Effector memory CD8-positive, alpha-beta T cell (primary cell): Measurements from ENCODE around the gene ARID1A.

ENCODE experiments used
- ATAC-seq: fragments of 150-1000 bp; cut with Tn5 transposase; replicated peaks from 2 replicates; pipeline ENCODE4 v1.10.0; 2021; ENCODE audit warnings: mild to moderate bottlenecking, moderate library complexity
- DNase-seq, 3 experiments: peaks; one replicate each; pipeline ENCODE4 v3.0.0; 2021
- H3K27ac Mint-ChIP-seq, 2 donors: one replicate each; pipeline ENCODE4 v1.8.0; 2022; ENCODE audit warnings: mild to moderate bottlenecking in 2 of 2, mixed read lengths in 2 of 2, moderate library complexity in 2 of 2
- H3K27me3 Mint-ChIP-seq, 2 donors: one replicate each; pipeline ENCODE4 v1.8.0; 2022; ENCODE audit warnings: mixed read lengths in 2 of 2
- H3K36me3 Mint-ChIP-seq: one replicate; pipeline ENCODE4 v1.8.0; 2022; ENCODE audit warnings: mild to moderate bottlenecking, moderate library complexity, mixed read lengths; ENCODE audit not compliant: insufficient read depth
- H3K4me1 Mint-ChIP-seq, 2 donors: one replicate each; pipeline ENCODE4 v1.8.0; 2022; ENCODE audit warnings: low read depth in 2 of 2, mixed read lengths in 2 of 2
- H3K4me3 Mint-ChIP-seq, 2 donors: one replicate each; pipeline ENCODE4 v1.8.0; 2022; ENCODE audit warnings: mild to moderate bottlenecking in 2 of 2, mixed read lengths in 2 of 2, moderate library complexity in 2 of 2
- H3K9me3 Mint-ChIP-seq, 2 donors: one replicate each; pipeline ENCODE4 v1.8.0; 2022; ENCODE audit warnings: mixed read lengths in 2 of 2

ARID1A gene

GRCh38 chr1:26771285-26771642 is 75.4 kb downstream of the ARID1A start:
- H3K4me3 Mint-ChIP-seq: no peak overlapping the region
- H3K27me3 Mint-ChIP-seq: no peaks in the 10 kb centered on the region
- ATAC-seq (no peak), DNase-seq (no peak)
- H3K4me1 Mint-ChIP-seq: peaks cover 8 to 15% of the 10 kb centered on the region in 2 donors
- H3K9me3 Mint-ChIP-seq: no peaks in the 10 kb centered on the region
- peaks cover 93% of the 10 kb centered on the region for H3K36me3 Mint-ChIP-seq
- H3K27ac Mint-ChIP-seq: peak overlapping the region; percentile 85 to 89

GRCh38 chr1:26771643-26772321 is 76.0 kb downstream of the ARID1A start:
- no peaks in the 10 kb centered on the region for H3K9me3 Mint-ChIP-seq
- no peak overlapping the region for H3K4me3 Mint-ChIP-seq
- DNase-seq: no peak
- no peaks in the 10 kb centered on the region for H3K27me3 Mint-ChIP-seq
- peaks cover 93% of the 10 kb centered on the region for H3K36me3 Mint-ChIP-seq
- H3K27ac Mint-ChIP-seq: peak overlapping the region; percentile 85 to 89
- peaks cover 8 to 15% of the 10 kb centered on the region in 2 donors for H3K4me1 Mint-ChIP-seq
- ATAC-seq: no peak

- Mint-ChIP-seq H3K4me1 (peaks cover 8 to 15% of the 10 kb centered on the region in 2 donors), H3K36me3 (peaks cover 94% of the 10 kb centered on the region), H3K9me3 (no peaks in the 10 kb centered on the region), H3K27ac (peak overlapping the region in 1 of 2 donors; percentile 89), H3K4me3 (no peak overlapping the region), H3K27me3 (no peaks in the 10 kb centered on the region)
- ATAC-seq: no peak
- no peak for DNase-seq
Observed at GRCh38 chr1:26772687-26773086, 76.9 kb downstream of the ARID1A start.

- Mint-ChIP-seq H3K27ac (no peak overlapping the region), H3K27me3 (no peaks in the 10 kb centered on the region), H3K4me3 (no peak overlapping the region), H3K4me1 (peaks cover 5 to 15% of the 10 kb centered on the region in 2 donors), H3K9me3 (no peaks in the 10 kb centered on the region), H3K36me3 (peaks cover 94% of the 10 kb centered on the region)
- ATAC-seq: no peak
- DNase-seq: no peak
Observed at GRCh38 chr1:26774462-26774861, 78.6 kb downstream of the ARID1A start.

- Mint-ChIP-seq H3K4me3 (no peak overlapping the region), H3K9me3 (no peaks in the 10 kb centered on the region), H3K27me3 (no peaks in the 10 kb centered on the region), H3K36me3 (peaks cover 95% of the 10 kb centered on the region), H3K4me1 (peaks cover 10 to 18% of the 10 kb centered on the region in 2 donors), H3K27ac (peak overlapping the region in 1 of 2 donors; percentile 35)
- ATAC-seq (no peak), DNase-seq (no peak)
Observed at GRCh38 chr1:26775666-26776065, 79.9 kb downstream of the ARID1A start.

- Mint-ChIP-seq H3K27ac (peak overlapping the region; percentile 17 to 60), H3K36me3 (peaks cover 81% of the 10 kb centered on the region)
- no peak for ATAC-seq
Observed at GRCh38 chr1:26779098-26779668, 83.4 kb downstream of the ARID1A start.

GRCh38 chr1:26780344-26780957 is 84.6 kb downstream of the ARID1A start:
- Mint-ChIP-seq H3K27me3 (no peaks in the 10 kb centered on the region), H3K4me3 (no peak overlapping the region), H3K27ac (peak overlapping the region; percentile 77 to 78), H3K36me3 (peaks cover 69% of the 10 kb centered on the region), H3K9me3 (no peaks in the 10 kb centered on the region), H3K4me1 (peaks cover 37 to 40% of the 10 kb centered on the region in 2 donors)
- DNase-seq (no peak), ATAC-seq (no peak)

More at GRCh38 chr1:26779098-26779668, 83.4 kb downstream of the ARID1A start:
- Mint-ChIP-seq H3K9me3 (no peaks in the 10 kb centered on the region), H3K4me3 (no peak overlapping the region), H3K4me1 (peaks cover 24 to 29% of the 10 kb centered on the region in 2 donors), H3K27me3 (no peaks in the 10 kb centered on the region)
- DNase-seq: no peak

GRCh38 chr1:26781206-26781825 is 85.5 kb downstream of the ARID1A start:
- Mint-ChIP-seq H3K4me1 (peaks cover 46 to 47% of the 10 kb centered on the region in 2 donors), H3K27ac (peak overlapping the region; percentile 77 to 78), H3K4me3 (peak overlapping the region in 1 of 2 donors; percentile 5), H3K27me3 (no peaks in the 10 kb centered on the region), H3K9me3 (no peaks in the 10 kb centered on the region), H3K36me3 (peaks cover 66% of the 10 kb centered on the region)
- ATAC-seq (peak; percentile 79), DNase-seq (no peak)

- no peak overlapping the region for H3K4me3 Mint-ChIP-seq
Observed at GRCh38 chr1:26782521-26783212, 86.9 kb downstream of the ARID1A start.

GRCh38 chr1:26783646-26784022 is 87.8 kb downstream of the ARID1A start:
- DNase-seq (no peak), ATAC-seq (no peak)
- H3K9me3 Mint-ChIP-seq: no peaks in the 10 kb centered on the region
- H3K36me3 Mint-ChIP-seq: peaks cover 63% of the 10 kb centered on the region
- peaks cover 58 to 62% of the 10 kb centered on the region in 2 donors for H3K4me1 Mint-ChIP-seq
- H3K4me3 Mint-ChIP-seq: no peak overlapping the region
- H3K27me3 Mint-ChIP-seq: no peaks in the 10 kb centered on the region
- H3K27ac Mint-ChIP-seq: peak overlapping the region in 1 of 2 donors; percentile 78

More at GRCh38 chr1:26782521-26783212, 86.9 kb downstream of the ARID1A start:
- Mint-ChIP-seq H3K9me3 (no peaks in the 10 kb centered on the region), H3K27me3 (no peaks in the 10 kb centered on the region), H3K36me3 (peaks cover 63% of the 10 kb centered on the region), H3K4me1 (peaks cover 59 to 60% of the 10 kb centered on the region in 2 donors), H3K27ac (peak overlapping the region; percentile 77 to 78)
- DNase-seq: no peak
- ATAC-seq: no peak

- H3K36me3 Mint-ChIP-seq: peaks cover 63% of the 10 kb centered on the region
- no peak for ATAC-seq
- peaks cover 64 to 68% of the 10 kb centered on the region in 2 donors for H3K4me1 Mint-ChIP-seq
- H3K27ac Mint-ChIP-seq: no peak overlapping the region
- no peaks in the 10 kb centered on the region for H3K9me3 Mint-ChIP-seq
- no peak for DNase-seq
- H3K4me3 Mint-ChIP-seq: no peak overlapping the region
- no peaks in the 10 kb centered on the region for H3K27me3 Mint-ChIP-seq
Observed at GRCh38 chr1:26784023-26784871, 88.4 kb downstream of the ARID1A start.

GRCh38 chr1:26784886-26785285 is 89.1 kb downstream of the ARID1A start:
- no peak for ATAC-seq
- peaks cover 64 to 70% of the 10 kb centered on the region in 2 donors for H3K4me1 Mint-ChIP-seq
- no peaks in the 10 kb centered on the region for H3K27me3 Mint-ChIP-seq
- peak overlapping the region; percentile 99 to 100 for H3K4me3 Mint-ChIP-seq
- H3K36me3 Mint-ChIP-seq: peaks cover 57% of the 10 kb centered on the region
- peak overlapping the region; percentile 100 for H3K27ac Mint-ChIP-seq
- no peaks in the 10 kb centered on the region for H3K9me3 Mint-ChIP-seq
- DNase-seq: no peak
